ENCODE results near the gene APBA1.

Gene APBA1

DNA sequence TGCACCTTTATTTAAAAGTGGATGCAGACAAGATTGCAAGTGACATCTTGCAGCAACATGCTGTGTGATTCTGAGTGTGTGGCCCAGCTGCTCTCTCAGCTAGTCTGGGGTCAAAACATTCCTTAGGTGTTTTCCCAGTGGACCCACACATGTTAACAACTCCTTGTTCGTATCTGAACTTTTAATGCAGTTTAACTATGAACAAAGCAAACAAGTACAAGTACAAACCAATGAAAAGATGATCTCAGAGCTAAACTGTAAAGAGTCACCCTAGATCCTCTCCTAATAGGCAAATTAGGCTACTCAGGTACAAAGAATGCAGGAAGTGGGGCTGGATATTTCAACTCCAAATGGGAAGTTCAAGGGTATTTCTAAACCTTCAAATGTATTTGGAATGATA lies 238.8 kb downstream of the APBA1 start (continued):
- TF ChIP-seq ARNTL (CRISPR knock-in tag; IDR thresholded peaks at IDR 0.05; ENCODE audit: borderline replicate concordance, low read depth) (no peak), PATZ1 (CRISPR knock-in tag; IDR thresholded peaks at IDR 0.05; ENCODE audit: borderline replicate concordance) (no peak), ESRRG (CRISPR knock-in tag; IDR thresholded peaks at IDR 0.05) (no peak), ISL1 (CRISPR knock-in tag; IDR thresholded peaks at IDR 0.05) (no peak), BACH2 (CRISPR knock-in tag; IDR thresholded peaks at IDR 0.05; ENCODE audit: borderline replicate concordance) (no peak), ZFP30 (CRISPR knock-in tag; IDR thresholded peaks at IDR 0.05) (no peak), TCF4 (CRISPR knock-in tag; IDR thresholded peaks at IDR 0.05; ENCODE audit: borderline replicate concordance) (no peak), ZFP3 (CRISPR knock-in tag; IDR thresholded peaks at IDR 0.05) (no peak), CREB5 (CRISPR knock-in tag; IDR thresholded peaks at IDR 0.05; ENCODE audit: low read depth) (no peak), OSR1 (CRISPR knock-in tag; IDR thresholded peaks at IDR 0.05) (no peak)

- ATAC-seq: no peak
- no peak for TF ChIP-seq ZNF70 (CRISPR knock-in tag; IDR thresholded peaks at IDR 0.05)
- TF ChIP-seq ISL1 (CRISPR knock-in tag; IDR thresholded peaks at IDR 0.05): no peak
- TF ChIP-seq POU6F1 (CRISPR knock-in tag; IDR thresholded peaks at IDR 0.05; ENCODE audit: borderline replicate concordance, low read depth): no peak
- no peak for TF ChIP-seq ZNF565 (CRISPR knock-in tag; conservative IDR thresholded peaks at IDR 0.05; ENCODE audit: low read depth)
- TF ChIP-seq CSDC2 (CRISPR knock-in tag; IDR thresholded peaks at IDR 0.05): no peak
- TF ChIP-seq PPARA (CRISPR knock-in tag; IDR thresholded peaks at IDR 0.05; ENCODE audit: borderline replicate concordance): no peak
- TF ChIP-seq, protein P1, sequence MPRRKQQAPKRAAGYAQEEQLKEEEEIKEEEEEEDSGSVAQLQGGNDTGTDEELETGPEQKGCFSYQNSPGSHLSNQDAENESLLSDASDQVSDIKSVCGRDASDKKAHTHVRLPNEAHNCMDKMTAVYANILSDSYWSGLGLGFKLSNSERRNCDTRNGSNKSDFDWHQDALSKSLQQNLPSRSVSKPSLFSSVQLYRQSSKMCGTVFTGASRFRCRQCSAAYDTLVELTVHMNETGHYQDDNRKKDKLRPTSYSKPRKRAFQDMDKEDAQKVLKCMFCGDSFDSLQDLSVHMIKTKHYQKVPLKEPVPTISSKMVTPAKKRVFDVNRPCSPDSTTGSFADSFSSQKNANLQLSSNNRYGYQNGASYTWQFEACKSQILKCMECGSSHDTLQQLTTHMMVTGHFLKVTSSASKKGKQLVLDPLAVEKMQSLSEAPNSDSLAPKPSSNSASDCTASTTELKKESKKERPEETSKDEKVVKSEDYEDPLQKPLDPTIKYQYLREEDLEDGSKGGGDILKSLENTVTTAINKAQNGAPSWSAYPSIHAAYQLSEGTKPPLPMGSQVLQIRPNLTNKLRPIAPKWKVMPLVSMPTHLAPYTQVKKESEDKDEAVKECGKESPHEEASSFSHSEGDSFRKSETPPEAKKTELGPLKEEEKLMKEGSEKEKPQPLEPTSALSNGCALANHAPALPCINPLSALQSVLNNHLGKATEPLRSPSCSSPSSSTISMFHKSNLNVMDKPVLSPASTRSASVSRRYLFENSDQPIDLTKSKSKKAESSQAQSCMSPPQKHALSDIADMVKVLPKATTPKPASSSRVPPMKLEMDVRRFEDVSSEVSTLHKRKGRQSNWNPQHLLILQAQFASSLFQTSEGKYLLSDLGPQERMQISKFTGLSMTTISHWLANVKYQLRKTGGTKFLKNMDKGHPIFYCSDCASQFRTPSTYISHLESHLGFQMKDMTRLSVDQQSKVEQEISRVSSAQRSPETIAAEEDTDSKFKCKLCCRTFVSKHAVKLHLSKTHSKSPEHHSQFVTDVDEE (CRISPR knock-in tag; IDR thresholded peaks at IDR 0.05): no peak
- no peak for TF ChIP-seq ESRRG (CRISPR knock-in tag; IDR thresholded peaks at IDR 0.05)
- no peak for TF ChIP-seq RARB (CRISPR knock-in tag; IDR thresholded peaks at IDR 0.05)
- TF ChIP-seq ZFP30 (CRISPR knock-in tag; IDR thresholded peaks at IDR 0.05): no peak
- no peak for TF ChIP-seq PATZ1 (CRISPR knock-in tag; IDR thresholded peaks at IDR 0.05; ENCODE audit: borderline replicate concordance)
- no peak for TF ChIP-seq OSR1 (CRISPR knock-in tag; IDR thresholded peaks at IDR 0.05)
- no peak for TF ChIP-seq ZFP3 (CRISPR knock-in tag; IDR thresholded peaks at IDR 0.05)
- TF ChIP-seq SNAI2 (CRISPR knock-in tag; IDR thresholded peaks at IDR 0.05): no peak
These were observed 239.5 kb downstream of the APBA1 start for GRCh38 chr9:69432623-69433022.

DNA sequence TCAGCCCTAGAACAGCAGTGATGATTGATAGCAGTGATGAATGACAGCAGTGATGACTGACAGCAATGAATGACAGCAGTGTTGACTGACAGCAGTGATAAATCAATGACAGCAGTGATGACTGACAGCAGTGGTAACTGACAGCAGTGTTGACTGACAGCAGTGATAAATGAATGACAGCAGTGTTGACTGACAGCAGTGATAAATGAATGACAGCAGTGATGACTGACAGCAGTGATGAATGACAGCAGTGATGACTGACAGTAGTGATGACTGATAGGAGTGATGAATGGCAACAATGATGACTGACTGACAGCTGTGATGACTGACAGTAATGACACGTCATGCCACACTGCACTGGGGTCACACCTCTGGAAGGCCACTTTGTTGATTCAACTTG lies 240.4 kb downstream of the APBA1 start:
- ATAC-seq: no peak
- no peak for TF ChIP-seq CSDC2 (CRISPR knock-in tag; IDR thresholded peaks at IDR 0.05)
- TF ChIP-seq ZNF8 (CRISPR knock-in tag; IDR thresholded peaks at IDR 0.05): no peak
- no peak for TF ChIP-seq POU6F1 (CRISPR knock-in tag; IDR thresholded peaks at IDR 0.05; ENCODE audit: borderline replicate concordance, low read depth)
- TF ChIP-seq TCF4 (CRISPR knock-in tag; IDR thresholded peaks at IDR 0.05; ENCODE audit: borderline replicate concordance): no peak

Measured in SK-N-SH treated with all-trans-retinoic acid at 6 μM for 48 hours (cell line).